Measurements from ENCODE around the gene AK4.

AK4 gene

DNA sequence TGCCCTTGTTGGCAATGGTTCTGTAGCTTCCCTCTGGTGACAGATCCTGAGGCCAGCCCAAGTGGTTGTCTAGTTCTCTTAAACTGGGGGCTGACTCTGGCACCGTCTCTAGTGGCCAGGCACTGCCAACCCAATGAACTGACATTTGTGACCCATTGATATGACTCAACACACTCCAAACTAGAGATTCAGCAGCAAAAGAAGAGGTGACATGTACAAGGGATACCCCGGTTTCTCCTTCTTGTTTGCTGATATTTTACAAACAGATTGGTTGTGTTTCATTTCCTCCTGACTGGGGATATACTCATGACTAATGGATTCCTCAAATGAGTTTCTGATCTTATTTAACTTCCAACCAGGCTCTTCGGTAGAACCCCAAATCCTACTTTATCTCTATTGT lies 95.5 kb downstream of the AK4 start:
- no peak for FAIRE-seq
- DNase-seq (ENCODE audit: low spot score), result no peak

DNA sequence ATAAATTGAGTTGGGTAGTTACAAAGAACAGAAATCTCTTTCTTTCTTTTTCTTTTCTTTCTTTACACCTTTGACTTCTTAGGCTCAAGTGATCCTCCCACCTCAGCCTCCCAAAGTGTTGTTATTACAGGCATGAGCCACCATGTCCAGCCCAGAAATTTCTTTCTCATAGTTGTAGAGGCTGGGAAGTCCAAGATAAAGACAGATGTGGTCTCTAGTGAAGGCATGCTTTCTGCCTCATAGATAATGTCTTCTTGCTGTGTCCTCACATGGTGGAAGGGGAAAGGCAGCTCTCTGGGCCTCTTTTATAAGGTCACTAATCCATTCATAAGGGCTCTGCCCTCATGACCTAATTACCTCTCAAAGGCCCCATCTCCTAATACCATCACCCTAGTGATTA lies 97.3 kb downstream of the AK4 start:
- FAIRE-seq, result no peak
- DNase-seq (ENCODE audit: low spot score), result no peak

DNA sequence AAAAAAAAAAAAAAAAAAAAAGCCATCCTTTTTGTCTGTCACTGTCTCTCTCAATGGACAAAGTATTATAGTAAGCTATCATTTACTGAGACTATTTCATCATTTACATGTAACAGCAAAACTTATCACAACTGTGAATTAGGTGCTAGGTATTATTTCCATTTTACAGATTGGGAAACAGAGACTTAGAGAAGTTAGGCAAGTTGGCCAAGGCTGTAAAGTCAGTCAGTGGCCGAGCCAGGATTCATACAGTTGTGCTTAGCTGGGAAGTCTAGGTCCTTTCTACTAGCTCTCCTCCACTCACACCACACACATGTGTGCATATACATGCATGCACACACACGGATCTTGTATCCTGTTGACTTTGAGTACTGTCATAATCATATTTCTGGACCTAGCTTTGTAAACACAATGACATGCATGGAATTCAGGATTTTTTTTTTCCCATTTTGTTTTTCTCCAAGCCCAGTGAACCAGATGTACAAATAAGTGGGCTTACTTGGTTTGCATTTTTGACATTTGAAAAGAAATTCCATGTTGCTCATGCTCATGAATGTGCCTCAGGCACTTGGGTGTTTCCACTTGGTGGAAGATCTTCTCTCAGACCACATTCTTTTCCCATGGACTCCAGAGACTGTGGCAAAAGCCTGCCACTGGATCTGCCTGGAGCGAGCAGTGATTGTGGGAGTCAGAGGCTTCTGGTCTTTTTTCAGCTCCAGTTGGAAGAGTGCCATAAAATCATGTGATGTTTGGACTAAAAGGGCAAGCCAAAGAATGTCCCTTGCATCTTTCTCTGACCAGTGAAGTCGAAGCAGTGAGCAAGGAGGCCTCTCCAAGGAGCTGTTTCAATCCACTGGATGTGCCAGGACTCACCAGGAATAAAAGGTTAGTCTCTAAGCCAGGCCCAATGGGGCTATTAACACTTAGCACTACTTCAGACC lies 99.7 kb downstream of the AK4 start:
- DNase-seq (ENCODE audit: low spot score) (no peak), FAIRE-seq (no peak)

DNA sequence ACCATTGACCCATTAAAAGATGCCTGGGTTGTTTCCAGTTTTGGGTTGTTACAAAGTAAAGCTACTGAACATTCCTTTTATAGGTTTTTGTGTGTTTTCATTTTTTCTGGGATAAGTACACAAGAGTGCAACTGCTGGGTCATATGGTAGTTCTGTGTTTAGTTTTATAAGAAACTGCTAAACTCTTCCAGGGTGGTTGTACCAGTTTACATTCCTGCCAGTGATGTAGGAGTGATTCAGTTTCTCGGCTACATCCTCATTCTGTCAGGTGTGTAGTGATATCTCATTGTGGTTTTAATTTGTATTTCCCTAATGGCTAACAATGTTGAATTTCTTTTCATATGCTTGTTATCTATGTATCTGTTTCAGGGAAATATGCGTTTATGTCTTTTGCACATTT lies 102.8 kb downstream of the AK4 start:
- FAIRE-seq (no peak), DNase-seq (ENCODE audit: low spot score) (no peak)

DNA sequence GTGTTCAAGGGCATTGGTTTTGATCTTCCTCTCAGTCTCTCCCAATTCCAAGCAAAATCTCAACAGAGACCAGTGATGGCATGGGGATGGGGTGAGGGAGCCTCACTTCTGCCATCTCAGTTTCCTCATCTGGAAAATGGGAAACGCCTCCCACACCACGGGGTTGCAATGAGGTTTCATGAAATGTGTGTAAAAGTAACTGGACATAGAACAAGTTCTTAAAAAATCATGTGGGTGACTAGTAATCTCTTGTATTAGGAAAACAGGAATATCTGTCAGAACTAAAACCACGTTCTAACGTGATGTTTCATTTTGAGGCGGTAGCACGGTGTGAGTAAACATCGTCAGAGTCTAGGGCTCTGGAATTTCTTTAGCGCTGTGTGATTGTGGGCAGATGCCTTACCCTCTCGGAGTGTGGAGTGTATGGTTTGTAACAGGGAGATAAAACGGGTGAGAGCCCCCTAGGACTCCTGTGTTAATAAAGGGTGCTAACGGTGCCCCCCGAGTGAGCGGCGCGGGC lies 105.9 kb downstream of the AK4 start:
- FAIRE-seq, result no peak
- DNase-seq (ENCODE audit: low spot score), result no peak

DNA sequence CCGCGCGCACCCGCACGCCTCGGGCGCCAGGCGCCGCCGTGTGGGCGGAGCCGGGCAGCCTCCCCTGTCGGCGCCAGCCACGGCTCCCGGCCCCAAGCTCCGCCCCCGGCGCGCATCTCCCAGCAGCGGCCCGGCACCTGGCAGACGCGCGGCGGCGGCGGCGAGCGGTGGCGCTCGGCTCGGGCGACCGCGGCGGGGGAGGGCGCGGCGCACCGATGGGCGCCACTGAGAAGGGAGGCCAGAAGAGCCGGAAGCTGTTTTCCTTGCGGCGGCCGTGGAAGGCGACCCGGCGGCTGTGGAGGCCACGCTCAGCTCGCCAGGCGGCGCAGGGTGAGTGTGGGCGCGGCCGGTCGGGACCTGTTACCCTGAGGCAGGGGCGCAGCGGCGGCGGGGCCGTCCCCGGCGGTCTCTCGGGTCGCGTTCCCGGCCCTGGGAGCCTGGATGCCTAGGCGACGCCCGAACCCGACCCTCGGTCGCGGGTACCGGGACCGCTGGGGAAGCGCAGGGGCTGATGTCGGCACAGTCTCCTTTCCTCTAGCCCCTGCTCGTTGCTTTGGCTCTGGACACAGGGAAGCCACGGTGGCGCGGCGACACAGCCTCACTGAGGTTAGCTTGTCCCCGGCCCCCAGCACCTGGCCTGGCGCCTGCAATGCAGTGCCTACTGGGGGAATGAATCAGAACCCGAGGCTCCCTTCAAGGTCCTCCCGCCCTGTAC lies 106.5 kb downstream of the AK4 start:
- DNase-seq (ENCODE audit: low spot score) (peak; percentile 95), FAIRE-seq (peak; percentile 27)

DNA sequence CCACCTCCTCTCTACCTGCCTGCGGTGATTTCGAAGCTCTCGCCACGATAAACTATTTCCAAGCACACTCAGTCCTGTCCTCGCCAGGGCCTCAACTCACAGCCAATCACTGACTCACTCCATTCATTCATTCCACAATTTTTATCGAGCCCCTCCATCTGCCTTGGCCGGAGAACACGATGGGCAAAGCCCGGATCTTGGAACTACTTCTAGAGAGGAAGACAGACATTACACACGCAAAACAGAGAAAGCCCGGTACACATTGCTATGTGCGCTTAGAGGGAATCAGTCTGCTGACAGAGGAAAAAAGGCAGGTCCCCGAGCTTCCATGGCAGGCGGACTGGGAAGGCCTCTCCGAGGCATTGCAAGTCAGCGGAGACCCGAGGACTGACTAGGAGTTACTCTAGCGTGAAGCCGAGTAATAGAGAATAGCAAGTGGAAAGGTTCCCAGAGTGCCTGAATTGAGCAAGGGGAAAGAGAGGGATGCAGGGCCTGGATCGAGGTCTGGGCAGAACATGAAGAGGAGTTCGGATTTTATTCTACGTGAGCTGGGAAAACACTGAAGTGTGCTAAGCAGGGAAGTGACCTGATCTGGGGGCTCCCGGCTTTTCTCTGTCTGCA lies 107.1 kb downstream of the AK4 start:
- FAIRE-seq, result no peak

DNA sequence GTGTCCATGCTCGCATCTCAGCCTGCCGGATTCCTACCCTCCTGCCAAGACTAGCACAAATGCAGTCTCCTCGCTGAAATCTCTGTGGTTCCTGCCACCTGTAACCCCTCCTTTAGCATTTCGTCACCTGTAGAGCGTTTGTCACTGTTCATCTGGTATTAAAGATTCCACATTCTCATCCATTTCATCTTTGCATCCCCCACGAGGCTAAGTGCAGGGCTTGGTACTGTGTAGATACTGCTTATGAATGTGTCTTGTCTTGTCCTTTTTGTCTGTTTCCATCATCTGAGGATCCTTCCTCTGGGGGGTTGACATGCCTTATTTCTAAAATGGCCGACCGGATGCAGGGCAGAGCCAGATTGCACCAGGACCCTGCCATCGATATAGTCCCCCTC lies 107.7 kb downstream of the AK4 start:
- no peak for DNase-seq (ENCODE audit: low spot score)
- no peak for FAIRE-seq

More for the DNA sequence above, 107.1 kb downstream of the AK4 start:
- peak; percentile 18 for DNase-seq (ENCODE audit: low spot score)

DNA sequence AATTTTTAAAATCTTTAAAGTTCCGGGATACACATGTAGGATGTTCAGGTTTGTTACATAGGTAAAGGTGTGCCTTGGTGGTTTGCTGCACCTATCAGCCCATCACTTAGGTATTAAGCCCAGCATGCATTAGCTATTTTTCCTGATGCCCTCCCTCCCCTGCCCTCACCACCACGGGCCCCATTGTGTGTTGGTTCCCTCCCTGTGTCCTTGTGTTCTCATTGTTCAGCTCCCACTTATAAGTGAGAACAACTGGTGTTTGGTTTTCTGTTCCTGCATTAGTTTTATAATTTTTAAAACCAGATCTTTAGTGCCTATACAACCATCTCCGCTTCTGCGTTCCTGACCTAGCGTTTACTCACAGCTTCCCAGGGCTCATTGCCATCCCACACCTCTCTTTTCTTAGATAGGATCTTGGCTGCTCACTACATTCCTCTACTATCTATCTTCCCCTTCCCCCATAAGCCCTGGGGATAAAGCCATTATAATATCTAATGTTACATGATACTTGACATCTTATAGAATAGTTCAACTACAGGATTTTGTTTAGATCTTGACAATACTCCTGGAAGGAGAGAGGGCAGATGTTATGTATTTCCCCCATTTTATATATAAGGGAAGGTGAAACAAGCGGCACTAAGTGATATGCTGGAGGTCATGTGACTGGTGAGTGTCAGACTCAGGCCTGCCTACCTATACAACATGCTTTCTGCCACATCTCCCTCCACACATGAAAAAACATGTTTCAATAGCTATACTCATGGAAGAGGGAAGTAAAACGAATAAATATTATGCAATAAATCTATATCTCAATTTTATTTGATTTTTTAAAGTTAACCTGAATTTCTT lies 109.1 kb downstream of the AK4 start:
- DNase-seq (ENCODE audit: low spot score), result no peak
- FAIRE-seq, result no peak

DNA sequence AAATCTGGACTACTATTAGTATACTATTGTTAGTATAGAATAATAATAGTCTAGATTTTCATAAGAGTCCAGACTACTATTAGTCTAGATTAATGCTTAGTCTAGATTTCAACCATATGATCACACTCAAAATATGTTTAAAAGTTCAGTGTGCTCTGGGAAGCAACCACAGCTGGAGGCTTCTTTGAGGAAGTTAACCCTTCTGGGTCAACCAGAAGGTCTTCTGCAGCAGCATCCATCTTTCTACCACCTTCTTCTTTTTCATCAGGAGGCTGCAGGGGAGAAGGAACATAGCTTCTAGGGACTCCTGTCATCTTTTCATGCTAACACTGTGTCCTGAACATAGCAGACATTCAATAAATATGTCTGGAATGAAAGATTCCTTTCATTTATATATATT lies 110.1 kb downstream of the AK4 start:
- FAIRE-seq (no peak), DNase-seq (ENCODE audit: low spot score) (no peak)

DNA sequence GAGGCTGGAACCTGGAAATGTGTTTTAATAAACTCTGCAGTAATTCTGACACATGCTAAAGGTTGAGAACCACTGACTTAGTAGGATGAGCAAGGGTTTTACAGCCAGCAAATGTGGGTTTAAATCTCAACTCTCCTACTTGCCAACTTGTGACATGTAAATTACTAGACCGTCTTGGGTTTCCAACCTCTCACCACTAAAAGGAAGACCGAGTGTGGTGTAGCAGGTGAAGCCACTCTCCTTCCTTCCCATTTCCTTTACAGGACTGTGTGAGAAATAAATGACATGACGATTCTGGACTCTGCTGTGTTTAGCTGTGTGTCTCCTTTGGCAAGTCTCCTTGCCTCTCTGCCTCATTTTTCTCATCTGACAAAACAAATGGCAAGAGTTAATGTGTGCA lies 111.8 kb downstream of the AK4 start:
- FAIRE-seq (no peak), DNase-seq (ENCODE audit: low spot score) (no peak)

DNA sequence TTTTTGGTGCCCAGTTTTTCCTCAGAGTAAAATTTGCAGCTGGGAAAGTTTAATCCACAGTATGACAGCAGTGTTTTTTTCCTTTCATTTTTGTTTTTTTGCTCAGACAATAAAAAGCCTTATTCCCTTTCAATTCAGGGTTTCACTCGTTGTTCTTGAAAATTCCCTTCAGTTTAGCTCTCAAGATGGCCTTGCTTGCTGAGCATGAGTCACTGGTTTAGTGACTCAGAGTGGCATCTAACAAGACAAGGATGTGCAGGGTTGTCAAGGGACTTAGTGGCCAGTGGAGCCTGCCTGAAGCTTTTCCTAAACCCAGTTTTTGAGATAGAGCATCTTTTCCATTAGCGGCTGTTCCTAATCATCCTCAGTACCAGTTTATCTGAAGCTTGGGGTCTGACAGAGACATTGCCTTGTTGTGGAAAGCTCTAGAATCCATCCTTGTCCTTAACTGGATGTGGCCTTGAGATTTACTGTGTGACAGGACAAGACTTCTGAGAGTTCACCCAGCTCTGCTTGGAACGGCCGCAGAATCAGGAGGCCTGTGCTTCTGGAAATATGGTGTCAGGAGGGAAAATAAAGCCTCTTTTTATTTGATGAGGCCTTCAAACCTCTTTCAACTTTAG lies 113.0 kb downstream of the AK4 start:
- FAIRE-seq (no peak), DNase-seq (ENCODE audit: low spot score) (peak; percentile 70)

DNA sequence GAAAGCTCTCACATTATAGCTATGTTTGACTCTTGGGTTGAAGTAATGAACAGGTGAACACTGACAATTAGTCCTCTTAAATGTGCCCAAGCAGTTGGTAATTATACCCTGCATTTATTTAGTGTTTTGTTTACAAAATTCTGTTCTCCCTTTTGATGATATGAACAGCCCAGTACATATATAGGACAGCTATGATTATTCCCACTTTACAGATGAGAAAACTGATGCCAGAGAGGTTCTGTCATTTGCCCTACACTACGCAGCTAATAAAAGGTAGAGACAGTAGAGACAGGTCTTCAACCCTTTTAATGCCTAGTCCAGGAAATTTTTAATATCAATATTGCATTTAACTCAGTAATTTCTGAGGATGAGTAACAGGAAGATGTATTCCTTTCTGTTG lies 115.3 kb downstream of the AK4 start:
- no peak for FAIRE-seq
- DNase-seq (ENCODE audit: low spot score), result no peak

DNA sequence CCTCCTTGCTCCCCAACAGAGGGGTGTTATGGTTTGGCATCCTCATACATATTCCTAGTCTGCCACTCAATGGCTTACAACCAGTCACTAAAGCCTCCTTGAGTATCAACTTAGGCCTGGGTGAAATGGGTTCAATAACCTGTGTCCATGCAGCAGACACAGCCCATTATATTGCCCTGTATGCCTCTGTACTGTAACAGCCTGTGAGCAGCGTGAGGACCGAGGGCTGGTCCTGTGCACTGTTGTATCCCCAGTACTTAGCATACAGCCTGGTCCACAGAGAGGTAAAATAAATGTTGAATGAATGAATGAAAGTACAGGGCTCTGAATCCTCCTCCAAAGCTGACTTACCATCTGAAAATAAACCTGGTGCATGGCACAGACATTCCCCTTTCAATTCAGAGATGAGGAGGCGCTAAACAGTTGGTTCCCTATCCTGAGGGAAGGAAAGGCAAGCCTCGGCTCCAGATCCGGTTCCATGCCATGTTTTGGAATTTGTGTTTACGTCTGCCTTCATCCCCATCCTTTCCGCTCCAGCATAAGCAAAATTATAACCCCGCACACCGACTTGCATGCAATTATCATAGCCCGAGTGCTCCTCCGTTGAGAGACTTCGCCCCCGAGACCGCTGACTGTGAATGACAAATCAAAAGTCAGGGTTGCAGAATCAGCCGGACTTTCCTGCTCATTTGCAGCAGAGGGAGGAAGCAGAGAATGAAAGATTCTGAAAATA lies 116.4 kb downstream of the AK4 start:
- FAIRE-seq (no peak), DNase-seq (ENCODE audit: low spot score) (no peak)

DNA sequence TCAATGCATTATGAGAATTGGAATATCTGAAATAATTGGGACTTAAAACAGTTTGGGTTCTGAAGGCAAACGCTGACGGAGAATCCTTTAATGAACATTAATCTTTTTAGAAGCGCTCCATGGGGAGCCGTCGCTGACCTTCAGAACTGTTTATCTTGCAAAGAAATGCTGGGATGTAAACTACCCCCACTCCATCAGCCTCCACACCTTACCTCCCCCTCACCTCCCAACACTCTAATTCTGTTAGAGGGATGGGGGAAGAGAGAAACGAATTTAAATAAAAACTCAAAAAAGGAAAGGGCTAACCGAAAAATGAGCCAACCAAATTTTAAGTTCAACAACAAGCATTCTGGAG lies 117.3 kb downstream of the AK4 start:
- no peak for DNase-seq (ENCODE audit: low spot score)
- FAIRE-seq, result no peak

DNA sequence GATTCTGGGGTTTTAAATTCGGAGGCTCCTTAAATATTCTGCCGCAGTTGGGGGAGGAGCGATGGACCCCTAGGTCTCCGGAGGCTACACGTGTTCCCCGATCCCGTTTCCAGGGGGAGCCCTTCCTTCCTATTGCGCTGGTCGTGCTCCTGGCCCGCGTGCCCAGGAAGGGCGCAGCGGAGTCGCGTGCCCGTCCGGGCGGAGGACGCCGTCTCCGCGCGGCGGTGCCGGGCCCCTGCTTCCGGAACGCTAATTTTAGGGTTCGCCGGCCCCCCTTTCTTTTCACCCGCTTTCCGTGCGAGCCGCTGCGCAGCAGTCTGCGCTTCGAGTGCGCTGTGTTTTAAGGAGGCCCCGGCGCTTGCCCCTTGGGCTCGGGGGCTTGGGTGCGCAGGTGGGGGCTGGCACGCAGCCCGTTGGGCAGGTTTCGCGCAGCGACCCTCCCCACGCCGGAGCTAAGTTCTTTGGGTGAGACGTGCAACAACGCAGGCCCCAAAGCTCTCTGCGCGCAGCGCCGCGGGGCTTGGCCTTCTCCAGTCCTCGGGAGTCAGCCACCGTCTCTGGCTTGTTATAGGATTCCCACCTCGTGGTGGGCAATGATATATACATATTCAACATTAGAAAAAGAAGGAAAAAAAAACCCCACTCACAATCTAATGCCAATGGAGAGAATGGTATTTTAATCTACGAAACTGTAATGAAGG lies 117.8 kb downstream of the AK4 start:
- no peak for DNase-seq (ENCODE audit: low spot score)

DNA sequence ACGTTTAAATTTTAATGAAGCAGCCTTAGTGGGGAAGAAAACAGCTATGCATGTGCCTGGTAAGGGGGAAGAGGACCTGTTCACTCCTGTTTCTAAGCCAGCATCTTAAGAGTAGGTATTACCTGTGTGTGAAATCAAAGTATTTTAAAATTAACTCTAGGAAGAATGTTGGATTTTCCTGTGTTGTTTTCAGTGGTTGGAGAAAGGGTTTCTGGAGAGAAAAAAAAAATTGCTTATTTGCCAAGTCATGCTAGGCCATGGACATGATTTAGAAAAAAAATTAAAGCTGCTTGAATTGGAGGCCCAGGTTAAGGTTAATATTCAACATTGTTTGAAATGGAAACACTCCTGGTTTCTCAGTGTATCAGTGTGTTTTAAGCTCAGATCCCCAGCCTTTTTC lies 118.5 kb downstream of the AK4 start:
- DNase-seq (ENCODE audit: low spot score) (no peak), FAIRE-seq (no peak)

More for the DNA sequence above, 117.8 kb downstream of the AK4 start:
- no peak for FAIRE-seq

DNA sequence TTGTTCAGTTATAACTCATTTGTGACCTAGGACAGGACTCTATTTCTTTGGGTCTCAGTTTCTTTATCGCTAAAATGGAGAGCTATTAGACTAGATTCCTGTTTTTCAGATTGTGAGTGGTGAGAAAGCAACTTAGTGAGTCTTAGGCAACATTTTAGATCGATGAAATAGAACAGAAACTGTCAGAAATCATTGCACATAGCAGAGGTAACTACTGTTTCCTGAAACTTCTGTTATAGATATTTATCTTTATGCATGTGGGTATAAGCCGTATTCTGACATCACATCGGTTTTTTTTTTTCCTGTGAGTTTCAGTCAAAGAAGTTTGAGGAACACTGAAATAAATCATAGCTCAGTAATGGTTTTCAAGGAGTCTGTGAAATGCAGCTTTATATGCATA lies 119.3 kb downstream of the AK4 start:
- no peak for FAIRE-seq
- no peak for DNase-seq (ENCODE audit: low spot score)

DNA sequence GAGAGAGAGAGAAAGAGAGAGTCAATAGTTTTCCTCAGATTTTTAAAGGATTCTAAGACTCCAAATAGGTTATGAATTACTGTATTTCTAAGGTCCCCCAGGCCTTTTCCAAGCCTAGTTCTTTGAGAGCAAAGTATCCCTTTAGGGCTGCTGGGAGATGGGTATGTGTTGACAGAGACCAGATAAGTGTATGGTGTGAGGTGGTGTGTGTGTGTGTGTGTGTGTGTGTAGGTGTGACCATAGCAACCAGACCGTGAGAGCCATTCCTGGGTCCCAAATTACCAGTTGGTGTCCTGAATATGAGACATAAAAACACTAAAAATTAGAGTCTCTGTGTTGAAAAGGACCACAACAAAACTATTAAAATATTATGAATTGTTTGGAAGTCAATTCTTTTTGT lies 119.7 kb downstream of the AK4 start:
- DNase-seq (ENCODE audit: low spot score), result no peak
- no peak for FAIRE-seq

Data from urothelium cell line (cell line).